Heart left ventricle (tissue), 13 donors: ENCODE results near the gene SCFD2.

Experiments
- POLR2A ChIP-seq, 2 donors: fragments of 450-650 bp; IDR thresholded peaks; one replicate each; pipeline ENCODE4 v1.6.1; 2017; ENCODE audit warnings: antibody characterized with exemption in 2 of 2, mild to moderate bottlenecking in 2 of 2, moderate library complexity in 2 of 2
- TF ChIP-seq, protein P1 (sequence below), 12 donors: fragments of 200-600 bp; sonication (generic) in 4 of 12; IDR thresholded peaks; one replicate each; pipeline versions ENCODE4 v1.5.0 to v1.8.0; 2018 to 2022; ENCODE audit warnings: antibody characterized with exemption in 12 of 12, mild to moderate bottlenecking in 5 of 12
- donor health status: ischemic (EF 13 %, LVEDD 7.1; RV severe dilation, severe dysfunction).
- donor health status: DM: no; HTN: yes; CAD: no.
- donor health status: DM: no; HTN: no; CAD: no.
- donor health status: ischemic (EF 25% LVEDD 6.9; RV normal size, moderate dysfunction).
- donor health status: ischemic (EF 25% LVEDD 5.7; RV mildly dilated, moderate dysfunction).
- donor health status: ischemic (EF 35%, LVEDD 5.7; RV mildly dilated, moderate dysfunction).
- donor health status: nonischemic (EF 11% LVEDD 7.7; RV severe dilation, severe dysfunction).
- donor health status: DM: yes; HTN: yes; CAD: no.
- donor health status: PGD.
- donor health status: ischemic (EF 29% LVEDD 5.4; RV normal size, mild dysfunction).
- donor health status: nonischemic (EF 23%, LVEDD 6.1; RV moderate dilation, normal function).

DNA sequence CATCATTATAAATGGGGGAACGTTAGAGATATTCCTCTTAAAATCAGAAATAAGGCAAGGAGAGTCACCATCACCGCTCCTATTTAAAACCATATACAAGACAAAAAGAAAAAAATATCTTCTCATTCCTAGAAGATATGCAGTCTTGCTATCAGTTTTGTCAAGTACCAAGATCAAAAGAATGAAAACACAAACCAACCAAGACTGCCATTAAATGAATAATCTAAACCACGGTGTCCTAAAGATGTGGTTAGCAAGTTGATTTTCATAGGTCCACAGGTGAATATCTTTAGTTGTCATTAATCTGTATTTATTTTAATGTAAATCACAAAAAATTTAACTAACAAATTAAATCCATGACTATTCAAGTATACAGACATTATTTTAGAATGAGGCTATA is 39.3 kb downstream of the SCFD2 start:
- TF ChIP-seq, protein P1, sequence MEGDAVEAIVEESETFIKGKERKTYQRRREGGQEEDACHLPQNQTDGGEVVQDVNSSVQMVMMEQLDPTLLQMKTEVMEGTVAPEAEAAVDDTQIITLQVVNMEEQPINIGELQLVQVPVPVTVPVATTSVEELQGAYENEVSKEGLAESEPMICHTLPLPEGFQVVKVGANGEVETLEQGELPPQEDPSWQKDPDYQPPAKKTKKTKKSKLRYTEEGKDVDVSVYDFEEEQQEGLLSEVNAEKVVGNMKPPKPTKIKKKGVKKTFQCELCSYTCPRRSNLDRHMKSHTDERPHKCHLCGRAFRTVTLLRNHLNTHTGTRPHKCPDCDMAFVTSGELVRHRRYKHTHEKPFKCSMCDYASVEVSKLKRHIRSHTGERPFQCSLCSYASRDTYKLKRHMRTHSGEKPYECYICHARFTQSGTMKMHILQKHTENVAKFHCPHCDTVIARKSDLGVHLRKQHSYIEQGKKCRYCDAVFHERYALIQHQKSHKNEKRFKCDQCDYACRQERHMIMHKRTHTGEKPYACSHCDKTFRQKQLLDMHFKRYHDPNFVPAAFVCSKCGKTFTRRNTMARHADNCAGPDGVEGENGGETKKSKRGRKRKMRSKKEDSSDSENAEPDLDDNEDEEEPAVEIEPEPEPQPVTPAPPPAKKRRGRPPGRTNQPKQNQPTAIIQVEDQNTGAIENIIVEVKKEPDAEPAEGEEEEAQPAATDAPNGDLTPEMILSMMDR (IDR thresholded peaks at IDR 0.05) = no peak
- TF ChIP-seq POLR2A (IDR thresholded peaks at IDR 0.05) = no peak
